MCF 10A (cell line): Measurements from ENCODE around the gene SRC. TPM values are rescaled to one million over a fixed set of nuclear protein-coding genes. Genes with fewer than 3 reads are reported as not detected.

Experiments
- BruUV-seq: library from RNA; stranded (reverse); fragments of 400-500 nt; replicated peaks from 2 replicates; lab custom pipeline; 2021; lab: Mats Ljungman, UMichigan
- CTCF ChIA-PET: fragments of 300-600 bp; sonication (Branson Sonifier 250); formaldehyde crosslinking; extraction: SDS; loops from one replicate; lab custom pipeline; 2021; ENCODE audit warnings: antibody characterized with exemption, inconsistent platforms; lab: Yijun Ruan, JAX
- POLR2A ChIA-PET: fragments of 300-600, 350-650 bp; sonication (Branson Sonifier 250); formaldehyde crosslinking; extraction: SDS; loops from one replicate; lab custom pipeline; 2020; ENCODE audit warnings: antibody characterized with exemption, inconsistent platforms; lab: Yijun Ruan, JAX
- DNase-seq: peaks from one replicate; pipeline ENCODE4 v3.0.0-alpha.2; 2018; ENCODE audit not compliant: unreplicated experiment
- H3K27ac Mint-ChIP-seq: one replicate; pipeline ENCODE4 v1.8.0; 2022; ENCODE audit warnings: mild to moderate bottlenecking, low read depth, mixed read lengths; ENCODE audit not compliant: unreplicated experiment
- H3K27me3 Mint-ChIP-seq: one replicate; pipeline ENCODE4 v1.8.0; 2022; ENCODE audit warnings: mixed read lengths; ENCODE audit not compliant: insufficient read depth, unreplicated experiment
- H3K36me3 Mint-ChIP-seq: one replicate; pipeline ENCODE4 v1.8.0; 2022; ENCODE audit warnings: mild to moderate bottlenecking, moderate library complexity, mixed read lengths; ENCODE audit not compliant: insufficient read depth, unreplicated experiment
- H3K4me1 Mint-ChIP-seq: one replicate; pipeline ENCODE4 v1.8.0; 2022; ENCODE audit warnings: mixed read lengths; ENCODE audit not compliant: insufficient read depth, unreplicated experiment
- H3K4me3 Mint-ChIP-seq: one replicate; pipeline ENCODE4 v1.8.0; 2022; ENCODE audit warnings: mild to moderate bottlenecking, moderate library complexity, mixed read lengths; ENCODE audit not compliant: unreplicated experiment
- H3K9me3 Mint-ChIP-seq: one replicate; pipeline ENCODE4 v1.8.0; 2022; ENCODE audit warnings: mixed read lengths; ENCODE audit not compliant: unreplicated experiment
- intact Hi-C: fragments of 100-400 bp; cut with micrococcal nuclease; formaldehyde crosslinking; loops from 2 replicates; pipeline ENCODE4 v1.14.1; 2022
- total RNA-seq: library from RNA; stranded (reverse); gene quantifications from 2 replicates; pipeline ENCODE4 v1.2.3, GENCODE V29; 2022
- TF ChIP-seq, protein P1 (sequence below): fragments of 200-600 bp; IDR thresholded peaks from one replicate; pipeline ENCODE4 v1.8.0; 2022; ENCODE audit warnings: antibody characterized with exemption, mild to moderate bottlenecking; ENCODE audit not compliant: unreplicated experiment

The SRC gene
- total RNA-seq, 1 experiment from 2014 or later: 28.1 TPM

DNA sequence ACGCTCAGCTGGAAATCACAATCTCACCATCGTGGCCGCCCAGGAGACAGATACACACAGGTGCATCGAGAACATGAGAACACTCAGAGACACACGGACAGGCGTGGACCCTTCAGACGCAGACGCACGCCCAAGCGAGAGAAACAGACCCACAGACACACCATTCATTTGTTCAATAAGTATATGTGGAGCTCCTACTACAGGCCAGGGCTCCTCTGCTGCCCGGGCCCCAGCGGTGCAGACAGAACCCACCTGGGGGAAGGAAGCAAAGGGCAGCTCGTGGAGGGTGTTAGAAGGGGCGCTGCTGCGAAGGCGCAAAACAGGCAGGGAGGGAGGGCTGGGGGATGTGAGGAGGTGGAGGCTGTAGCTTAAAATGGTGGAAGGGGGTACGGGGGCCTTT, 39.2 kb downstream of the SRC start:
- peaks cover 5% of the 10 kb centered on the region for H3K4me1 Mint-ChIP-seq
- BruUV-seq: no TSS peak
- H3K4me3 Mint-ChIP-seq: no peak overlapping the region
- CTCF ChIA-PET: interaction anchor here (0.5 to 4.0 kb wide), 43 partner anchors 9 to 1367 kb away, joined by 3 to 43 read pairs (median 4); no protein-coding TSS in a partner anchor
- H3K36me3 Mint-ChIP-seq: peaks cover 12% of the 10 kb centered on the region
- TF ChIP-seq, protein P1, sequence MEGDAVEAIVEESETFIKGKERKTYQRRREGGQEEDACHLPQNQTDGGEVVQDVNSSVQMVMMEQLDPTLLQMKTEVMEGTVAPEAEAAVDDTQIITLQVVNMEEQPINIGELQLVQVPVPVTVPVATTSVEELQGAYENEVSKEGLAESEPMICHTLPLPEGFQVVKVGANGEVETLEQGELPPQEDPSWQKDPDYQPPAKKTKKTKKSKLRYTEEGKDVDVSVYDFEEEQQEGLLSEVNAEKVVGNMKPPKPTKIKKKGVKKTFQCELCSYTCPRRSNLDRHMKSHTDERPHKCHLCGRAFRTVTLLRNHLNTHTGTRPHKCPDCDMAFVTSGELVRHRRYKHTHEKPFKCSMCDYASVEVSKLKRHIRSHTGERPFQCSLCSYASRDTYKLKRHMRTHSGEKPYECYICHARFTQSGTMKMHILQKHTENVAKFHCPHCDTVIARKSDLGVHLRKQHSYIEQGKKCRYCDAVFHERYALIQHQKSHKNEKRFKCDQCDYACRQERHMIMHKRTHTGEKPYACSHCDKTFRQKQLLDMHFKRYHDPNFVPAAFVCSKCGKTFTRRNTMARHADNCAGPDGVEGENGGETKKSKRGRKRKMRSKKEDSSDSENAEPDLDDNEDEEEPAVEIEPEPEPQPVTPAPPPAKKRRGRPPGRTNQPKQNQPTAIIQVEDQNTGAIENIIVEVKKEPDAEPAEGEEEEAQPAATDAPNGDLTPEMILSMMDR: no peak
- POLR2A ChIA-PET: interaction anchor here (1.2 kb wide), 1 partner anchor 96 kb away, joined by 3 read pairs; the partner anchor contains the start of gene MANBAL
- DNase-seq: no peak
- H3K27me3 Mint-ChIP-seq: no peaks in the 10 kb centered on the region
- intact Hi-C loops: loop anchor here (2.0 kb wide), 1 partner anchor 102 kb away; no protein-coding TSS in a partner anchor
- no peaks in the 10 kb centered on the region for H3K9me3 Mint-ChIP-seq
- H3K27ac Mint-ChIP-seq: no peak overlapping the region

- Mint-ChIP-seq H3K4me3 (no peak overlapping the region), H3K4me1 (peaks cover 5% of the 10 kb centered on the region), H3K9me3 (no peaks in the 10 kb centered on the region), H3K27ac (no peak overlapping the region), H3K36me3 (peaks cover 12% of the 10 kb centered on the region), H3K27me3 (no peaks in the 10 kb centered on the region)
- no TSS peak for BruUV-seq
- ChIA-PET CTCF (interaction anchor here (0.6 to 4.0 kb wide), 32 partner anchors 9 to 1367 kb away, joined by 3 to 43 read pairs (median 5); no protein-coding TSS in a partner anchor), POLR2A (interaction anchor here (0.6 to 1.2 kb wide), 2 partner anchors 71 to 97 kb away, joined by 3 to 4 read pairs; partner anchors contain the start of gene MANBAL)
- intact Hi-C loops: loop anchor here (2.0 kb wide), 1 partner anchor 103 kb away; no protein-coding TSS in a partner anchor
- TF ChIP-seq, protein P1: no peak
- no peak for DNase-seq
Measured at GRCh38 chr20:37385659-37386504, 39.9 kb downstream of the SRC start.

DNA sequence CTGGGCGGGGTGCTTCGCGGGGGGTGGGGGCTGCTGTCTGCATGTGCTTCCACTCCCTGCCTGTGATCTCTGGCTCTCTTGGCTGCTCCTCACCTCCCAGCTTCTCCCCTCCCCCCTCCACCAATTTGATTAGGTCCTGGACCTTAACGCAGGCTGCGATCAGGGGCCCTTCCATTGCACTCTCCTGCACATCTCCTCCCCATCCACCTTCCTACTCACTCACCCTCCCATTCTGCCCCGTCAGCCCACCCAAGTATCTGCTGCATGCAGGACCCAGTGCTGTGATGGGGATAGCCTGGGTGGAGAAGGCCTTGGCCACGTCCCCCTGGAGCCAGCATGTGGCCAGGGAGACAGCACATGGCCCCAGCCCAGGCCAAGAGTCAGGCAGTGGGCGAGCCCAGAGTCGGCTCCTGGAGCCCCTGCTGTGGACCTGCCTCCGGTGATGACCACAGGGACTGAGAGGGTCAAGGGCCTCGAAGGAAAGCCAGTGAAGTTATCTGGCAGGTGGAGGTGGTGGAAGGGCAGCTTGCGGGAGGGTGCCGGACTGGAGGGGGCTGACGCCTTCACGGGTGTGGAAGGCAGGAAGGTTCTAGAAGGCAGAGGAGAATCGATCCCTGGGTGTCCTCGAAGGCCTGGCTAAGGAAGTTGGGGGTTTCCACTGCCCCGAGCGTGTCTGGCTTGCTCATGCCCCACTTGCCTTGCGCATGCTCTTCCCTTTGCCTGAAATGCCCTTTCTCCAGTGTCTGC, 40.7 kb downstream of the SRC start:
- Mint-ChIP-seq H3K27me3 (no peaks in the 10 kb centered on the region), H3K27ac (no peak overlapping the region), H3K9me3 (no peaks in the 10 kb centered on the region), H3K4me3 (no peak overlapping the region), H3K4me1 (peaks cover 5% of the 10 kb centered on the region), H3K36me3 (peaks cover 12% of the 10 kb centered on the region)
- TF ChIP-seq, protein P1: no peak
- intact Hi-C loops: no loop called here
- POLR2A ChIA-PET: no interaction called here
- CTCF ChIA-PET: interaction anchor here (0.6 to 2.3 kb wide), 3 partner anchors 54 to 1362 kb away, joined by 3 to 8 read pairs (median 4); no protein-coding TSS in a partner anchor
- no peak for DNase-seq
- no TSS peak for BruUV-seq
